HG03097 (cell line): ENCODE results near the gene PTPN9.
A peak's percentile ranks its signal among the peaks of the same experiment; 100 is the strongest.
"Not testable (repeated sequence)": the region's sequence is repeated elsewhere in the genome, so short reads cannot be mapped to it uniquely, and the experiment has no call there.

Source experiments
- ATAC-seq: cut with Tn5 transposase; IDR thresholded peaks from one replicate; pipeline ENCODE4 v1.9.1; 2021; ENCODE audit not compliant: unreplicated experiment, low FRiP score

The PTPN9 gene

GRCh38 chr15:75578948-75579920 lies at the start of gene PTPN9:
TSS of gene PTPN9 (minus strand) at chr15:75579315. CDS start at chr15:75578776, 539 bp downstream.
- no peak for ATAC-seq

DNA sequence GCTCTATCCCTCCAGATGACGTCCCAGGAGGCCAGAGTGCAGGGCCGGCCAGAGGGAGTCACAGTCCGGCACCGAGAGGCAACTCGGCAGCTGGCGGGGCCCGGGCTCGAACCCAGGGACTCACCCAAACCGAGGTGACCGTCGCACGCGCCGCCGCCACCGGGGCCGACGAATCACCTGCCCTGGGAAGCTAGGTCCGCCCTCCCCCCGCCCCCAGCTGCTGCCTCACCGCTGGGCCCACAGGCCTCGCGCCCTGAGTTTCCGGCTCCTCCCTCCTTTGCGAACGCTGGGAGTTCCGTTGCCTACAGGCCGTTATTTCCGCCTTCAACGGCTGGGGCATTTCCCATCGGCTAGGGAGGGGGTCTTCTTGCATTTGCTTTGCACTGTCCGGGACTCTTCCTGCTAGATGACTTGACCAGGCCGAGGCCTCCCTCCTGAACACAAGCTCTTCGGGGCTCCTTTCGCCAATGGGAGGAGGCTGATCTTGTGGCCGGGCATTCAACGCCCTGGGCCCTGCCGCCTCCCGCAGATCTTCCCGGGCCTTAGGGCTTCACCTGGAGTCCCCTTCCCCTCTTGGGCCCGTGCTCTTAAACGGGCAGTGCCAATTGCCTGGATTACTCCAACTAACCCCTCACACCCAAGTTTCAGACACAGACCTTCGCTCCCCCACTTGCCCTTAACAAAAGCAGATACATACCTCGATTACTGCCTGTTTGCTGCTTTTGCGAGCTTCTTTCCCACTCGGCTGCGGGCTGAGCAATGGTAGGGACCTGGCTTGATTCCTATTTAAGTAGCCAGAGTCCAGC lies 46.6 kb upstream of the PTPN9 start, which contains the start of gene SNUPN:
Gene SNUPN, minus strand, starts transcription at position 184 of the 806 bp plus-strand sequence. CDS start 4,674 bp downstream, outside the sequence.
- ATAC-seq = peak; percentile 82

DNA sequence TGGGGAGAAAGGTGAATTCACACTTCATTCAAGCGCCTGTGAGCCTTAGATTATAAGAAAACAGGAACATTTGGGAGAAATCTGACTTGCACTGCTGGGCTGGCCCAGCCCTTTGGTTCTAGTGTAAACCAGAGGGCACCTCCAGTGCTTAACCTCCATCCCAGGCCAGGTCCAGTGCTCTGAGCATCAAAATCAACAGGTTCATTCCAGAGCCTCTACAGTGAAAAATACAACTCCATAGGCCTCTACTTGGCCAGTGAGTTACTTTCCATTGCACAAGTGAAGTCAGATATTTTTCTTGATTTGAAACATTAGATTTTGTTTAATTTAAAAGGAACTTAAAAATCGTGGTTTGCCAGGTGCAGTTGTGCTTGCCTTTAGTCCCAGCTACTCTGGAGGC lies 43.4 kb upstream of the PTPN9 start:
- no peak for ATAC-seq

GRCh38 chr15:75620841-75621391 lies 41.8 kb upstream of the PTPN9 start:
- no peak for ATAC-seq

DNA sequence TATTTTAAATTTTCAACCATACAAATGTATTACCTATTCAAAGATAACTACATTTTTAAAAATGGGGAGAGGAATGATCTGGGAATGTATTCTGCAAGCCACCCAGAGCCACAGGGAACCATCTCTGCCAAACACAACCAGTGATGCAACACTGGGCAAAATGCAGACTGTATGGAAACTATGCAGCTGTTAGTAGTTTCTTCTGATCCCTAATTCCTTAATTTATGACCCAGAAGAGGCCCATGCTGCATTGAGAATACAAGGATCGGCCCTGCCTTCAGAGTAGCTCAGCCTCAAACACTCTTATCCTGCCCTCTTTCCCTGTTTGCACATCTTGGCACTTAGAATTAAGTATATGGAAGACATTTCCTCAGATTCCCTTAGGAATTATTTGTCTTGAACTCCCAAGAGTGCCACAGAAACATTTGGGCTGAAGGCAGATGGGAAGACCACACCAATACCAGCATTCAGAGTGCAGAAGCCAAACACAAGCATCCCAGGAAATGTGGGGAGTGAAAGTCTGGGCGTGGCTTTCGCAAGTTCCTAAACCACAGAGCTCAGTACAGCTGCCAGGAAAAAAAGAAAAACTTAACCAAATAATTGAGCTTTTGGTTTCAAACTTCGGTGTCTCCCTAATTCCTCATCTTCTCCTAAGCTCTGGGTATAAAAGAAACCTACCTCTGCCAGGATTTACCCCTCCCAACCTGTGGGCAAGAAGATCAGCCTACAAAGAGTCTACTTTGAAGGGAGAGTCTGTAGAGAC lies 41.1 kb upstream of the PTPN9 start:
- no peak for ATAC-seq

- ATAC-seq = no peak
Observed at GRCh38 chr15:75616766-75617165, 37.7 kb upstream of the PTPN9 start.

DNA sequence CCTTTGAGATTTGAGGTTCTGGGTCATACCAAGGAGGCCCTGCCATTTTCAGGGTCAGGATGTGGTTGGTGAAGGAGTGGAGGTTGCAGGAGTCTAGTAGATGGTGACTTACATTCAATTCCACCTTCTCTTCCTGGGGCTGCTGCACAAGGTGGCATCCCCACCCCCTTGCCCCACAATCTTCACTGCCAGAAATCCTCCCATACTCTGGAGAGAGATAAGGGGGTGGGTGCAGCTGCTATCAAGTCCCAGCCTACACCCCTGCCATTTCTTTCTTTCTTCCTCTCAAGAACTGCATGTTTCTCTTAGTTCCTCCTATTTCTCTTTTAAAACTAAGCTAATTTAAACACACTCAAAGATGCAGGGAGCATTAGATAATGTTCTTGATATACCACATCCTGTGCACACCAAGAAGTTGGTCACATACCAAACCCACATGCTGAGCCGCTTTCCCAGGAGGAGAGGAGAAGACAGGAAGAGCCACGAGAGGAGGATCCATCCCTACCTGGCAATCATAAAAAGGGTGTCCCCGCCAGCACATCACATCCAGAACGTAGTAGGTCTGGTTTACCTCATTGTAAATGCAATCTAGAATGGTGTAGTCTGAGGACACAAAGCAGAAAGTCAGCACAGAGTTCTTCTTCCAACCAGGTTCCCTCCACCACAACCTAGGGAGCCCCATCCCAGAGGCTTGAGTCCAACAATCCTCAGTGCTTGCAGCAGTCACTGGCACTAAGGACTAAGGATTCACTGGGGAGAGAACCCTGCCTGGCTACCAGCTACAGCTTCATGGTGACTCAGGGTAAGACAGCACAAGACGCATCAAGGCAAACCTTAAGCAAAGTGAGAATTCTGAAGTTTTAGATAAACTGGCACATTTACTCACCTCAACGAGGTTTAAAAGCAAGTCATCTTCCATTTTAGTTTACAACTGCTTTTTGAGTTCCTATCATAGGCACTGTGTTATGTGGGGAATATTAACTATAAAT lies 27.9 kb upstream of the PTPN9 start:
- ATAC-seq = no peak

GRCh38 chr15:75606026-75606425 lies 26.9 kb upstream of the PTPN9 start:
- ATAC-seq = no peak

GRCh38 chr15:75599401-75599800 lies 20.3 kb upstream of the PTPN9 start:
- no peak for ATAC-seq

- no peak for ATAC-seq
Observed at GRCh38 chr15:75598361-75598760, 19.2 kb upstream of the PTPN9 start.

DNA sequence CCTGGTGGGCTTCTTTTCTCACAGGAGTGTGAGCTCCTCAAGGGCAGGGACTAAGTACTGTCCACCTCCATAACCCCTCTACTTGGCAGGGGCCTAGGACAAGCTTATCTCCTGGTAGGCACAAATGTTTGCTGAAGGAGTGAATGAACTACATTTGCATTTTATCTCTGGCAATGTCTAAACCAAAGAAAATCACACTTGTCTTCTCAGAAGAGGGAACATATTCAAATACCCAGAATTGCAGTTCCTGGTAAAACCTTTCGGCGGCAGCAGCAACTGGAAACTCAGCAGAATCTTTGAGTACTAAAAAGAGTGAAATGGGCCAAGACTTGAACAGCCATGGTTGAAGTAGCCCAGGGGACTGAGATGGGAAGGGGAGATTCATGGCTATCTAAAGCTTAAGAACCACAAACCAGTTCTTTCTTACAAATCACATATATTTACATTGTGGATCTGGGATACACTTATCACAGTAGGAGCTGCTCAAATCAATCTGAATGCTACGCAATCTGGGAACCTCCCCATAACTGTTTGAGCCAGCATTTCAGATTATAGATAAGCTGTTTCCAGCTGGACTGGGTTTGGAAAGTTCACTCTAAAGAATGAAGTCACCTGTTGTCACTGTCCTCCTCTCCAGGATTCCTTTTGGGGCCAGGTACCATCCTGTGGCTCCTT lies 18.7 kb upstream of the PTPN9 start:
- ATAC-seq = no peak

DNA sequence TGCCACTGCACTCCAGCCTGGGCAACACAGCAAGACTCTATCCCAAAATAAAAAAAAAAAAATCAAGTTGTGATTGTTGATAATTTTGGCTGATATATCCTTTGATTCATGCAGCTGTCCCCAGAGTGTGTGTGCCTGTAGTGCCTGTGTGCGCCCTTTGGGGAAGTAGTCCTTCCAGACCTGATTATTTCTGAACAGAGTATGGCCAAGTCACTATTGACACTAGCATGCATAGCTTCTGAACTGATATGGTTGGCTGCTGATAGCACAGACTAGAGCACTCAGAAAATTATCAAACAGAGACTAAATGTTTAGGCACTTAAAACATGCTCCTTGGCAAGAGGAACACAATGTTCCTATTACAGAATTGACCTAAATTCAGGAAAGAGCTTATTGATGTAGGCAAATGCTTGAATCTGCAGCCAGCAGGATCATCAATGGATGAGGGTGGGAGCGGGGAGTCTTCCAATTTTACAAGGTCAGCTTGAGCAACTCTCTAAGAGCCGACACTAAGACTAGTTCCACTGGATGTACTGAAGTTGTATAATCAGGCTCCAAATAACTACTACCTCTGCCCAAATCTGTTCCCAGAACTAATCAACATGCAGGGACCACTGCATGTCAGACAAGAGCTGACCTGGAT lies 17.7 kb upstream of the PTPN9 start:
- no peak for ATAC-seq

GRCh38 chr15:75594276-75594675 lies 15.2 kb upstream of the PTPN9 start:
- ATAC-seq = no peak

GRCh38 chr15:75591655-75592364 lies 12.7 kb upstream of the PTPN9 start:
- no peak for ATAC-seq

DNA sequence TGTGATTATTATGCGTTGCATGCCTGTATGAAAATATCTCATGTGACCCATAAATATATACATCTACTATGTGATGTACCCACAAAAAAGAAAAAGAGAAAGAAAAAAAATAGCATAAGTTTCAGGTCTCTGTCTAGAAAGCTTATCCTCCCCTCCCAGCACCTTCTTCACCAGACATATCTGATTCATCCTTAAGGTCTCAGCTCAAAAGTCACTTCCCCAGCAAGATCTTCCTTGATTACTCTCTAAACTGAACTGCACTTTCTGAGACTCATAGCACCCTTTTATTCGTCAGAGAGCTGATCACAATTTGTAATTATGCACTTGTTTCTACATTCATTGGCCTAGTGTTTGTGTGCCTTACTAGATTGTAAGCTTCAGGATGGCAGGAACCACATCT lies 11.1 kb upstream of the PTPN9 start:
- ATAC-seq = no peak

- no peak for ATAC-seq
Observed at GRCh38 chr15:75589071-75589470, 10.0 kb upstream of the PTPN9 start.

DNA sequence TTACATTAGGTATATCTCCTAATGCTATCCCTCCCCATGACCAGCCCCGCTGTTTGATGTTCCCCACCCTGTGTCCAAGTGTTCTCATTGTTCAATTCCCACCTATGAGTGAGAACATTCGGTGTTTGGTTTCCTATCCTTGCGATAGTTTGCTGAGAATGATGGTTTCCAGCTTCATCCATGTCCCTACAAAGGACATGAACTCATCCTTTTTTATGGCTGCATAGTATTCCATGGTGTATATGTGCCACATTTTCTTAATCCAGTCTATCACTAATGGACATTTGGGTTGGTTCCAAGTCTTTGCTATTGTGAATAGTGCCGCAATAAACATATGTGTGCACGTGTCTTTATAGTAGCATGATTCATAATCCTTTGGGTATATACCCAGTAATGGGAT lies 7.3 kb upstream of the PTPN9 start:
- not testable (repeated sequence) for ATAC-seq
